Left cardiac atrium (tissue), 4 donors: ENCODE data around the gene LRRC7. TPM values are rescaled to one million over a fixed set of nuclear protein-coding genes. Genes with fewer than 3 reads are reported as not detected.

Experiments
- ATAC-seq, 2 donors: fragments of 200-7000 bp; cut with Tn5 transposase; one replicate each; pipeline ENCODE4 v1.9.1; 2020; ENCODE audit warnings: mild to moderate bottlenecking in 2 of 2, moderate library complexity in 2 of 2
- DNase-seq: peaks from one replicate; pipeline ENCODE4 v3.0.0-alpha.2; 2020
- intact Hi-C, 2 donors: fragments of 100-400 bp; cut with DNase I; formaldehyde crosslinking; loops; one replicate each; pipeline versions ENCODE4 v1.14.1 to v1.15.1; 2022 to 2023
- total RNA-seq, 2 donors: library from RNA; stranded (reverse); fragmentation: NEBNext Ultra II Directional; extraction: Animal tissue kit (Norgen Biotek cat#: 25700); gene quantifications; one replicate each; pipeline ENCODE4 v1.2.1, GENCODE V29; 2021
- donor health status: DM: no; HTN: yes; CAD: no.
- donor health status: DM: no; HTN: yes; CAD: no; lungs with severe emphysema.
- donor health status: DM: yes; HTN: yes; CAD: no.
- donor health status: Dilated cardiomyopathy.

The LRRC7 gene
- total RNA-seq, 2 donors from 2014 or later = 5.7 to 6.2 TPM

GRCh38 chr1:70171512-70171911 lies 603.8 kb downstream of the LRRC7 start:
- intact Hi-C loops = no loop called here
- no peak for ATAC-seq
- DNase-seq = no peak
